K562 (cell line): Measurements from ENCODE around the gene SPAG9. TPM values are rescaled to one million over a fixed set of nuclear protein-coding genes. Genes with fewer than 3 reads are reported as not detected.

Experiments used
- BCOR ChIP-seq: fragments of 450-650 bp; IDR thresholded peaks from 2 replicates; pipeline ENCODE4 v1.6.1; 2016
- CHD1 ChIP-seq: fragments of 200-600 bp; sonication (generic); IDR thresholded peaks from one replicate; pipeline ENCODE4 v1.6.1; 2012; ENCODE audit warnings: mild to moderate bottlenecking, moderate library complexity, low read length, inconsistent platforms
- DACH1 ChIP-seq: fragments of 450-650 bp; IDR thresholded peaks from 2 replicates; pipeline ENCODE4 v1.6.1; 2018; ENCODE audit not compliant: partially characterized antibody
- DPF2 ChIP-seq: fragments of 450-650 bp; IDR thresholded peaks from 2 replicates; pipeline ENCODE4 v1.6.1; 2016
- HES1 ChIP-seq: fragments of 450-650 bp; IDR thresholded peaks from 2 replicates; pipeline ENCODE4 v1.6.1; 2016; ENCODE audit warnings: low read depth, mild to moderate bottlenecking, moderate library complexity
- MAFK ChIP-seq: IDR thresholded peaks from 2 replicates; pipeline ENCODE4 v1.6.1; 2011; ENCODE audit warnings: low read length, improper control_type of control experiment
- MNT ChIP-seq, 2 experiments: fragments of 450-650 bp; conservative IDR thresholded peaks; 2 replicates each; pipeline ENCODE4 v1.6.1; 2017; ENCODE audit warnings: mild to moderate bottlenecking in 2 of 2, moderate library complexity in 2 of 2
- PBX2 ChIP-seq, 2 experiments: IDR thresholded peaks in 1 of 2; conservative IDR thresholded peaks in 1 of 2; 2 replicates each; pipeline ENCODE4 v1.6.1; 2016; ENCODE audit warnings: low read depth in 2 of 2, mild to moderate bottlenecking in 1 of 2, missing compliant biosample characterization in 1 of 2, missing genetic modification characterization in 1 of 2, moderate library complexity in 1 of 2
- PTRF ChIP-seq: fragments of 450-650 bp; IDR thresholded peaks from 2 replicates; pipeline ENCODE4 v1.6.1; 2016; ENCODE audit warnings: mild to moderate bottlenecking, missing genetic modification characterization, missing compliant biosample characterization
- RBM17 ChIP-seq: fragments of 200-400 bp; formaldehyde crosslinking; IDR thresholded peaks from 2 replicates; pipeline ENCODE4 v1.6.1; 2017; ENCODE audit warnings: low read depth, mild to moderate bottlenecking, low read length, borderline replicate concordance
- RREB1 ChIP-seq: fragments of 250-450 bp; sonication (Bioruptor Pico); IDR thresholded peaks from 2 replicates; pipeline ENCODE4 v1.4.0; 2020
- U2AF1 ChIP-seq: fragments of 200-400 bp; formaldehyde crosslinking; optimal IDR thresholded peaks from 2 replicates; pipeline ENCODE3; 2017; ENCODE audit warnings: mild to moderate bottlenecking, low read depth, low read length, moderate library complexity
- ZNF277 ChIP-seq: fragments of 250-450 bp; sonication (Bioruptor Pico); IDR thresholded peaks from 2 replicates; pipeline ENCODE4 v1.8.0; 2022; ENCODE audit warnings: inconsistent platforms, mild to moderate bottlenecking, moderate library complexity, borderline replicate concordance
- ZNF57 ChIP-seq: fragments of 450-650 bp; formaldehyde crosslinking; IDR thresholded peaks from 2 replicates; pipeline ENCODE4 v1.4.0; 2020; ENCODE audit warnings: mild to moderate bottlenecking, moderate library complexity
- polyA plus RNA-seq, 8 experiments: library from polyadenylated mRNA; depleted of rRNA in 4 of 8; stranded (reverse) in 5 of 8; unstranded in 3 of 8; fragments of >200 nt; fragmentation: Nextera tagmentation in 2 of 8; fragmentation: Illumina TruSeq in 1 of 8; extraction: Ambion mirVana in 2 of 8; extraction: Trizol in 1 of 8; gene quantifications; 2 replicates each; pipeline versions ENCODE4 v1.2.1 to v1.2.3, GENCODE V29; 2011 to 2014; ENCODE audit warnings: inconsistent platforms in 1 of 8, missing spikeins in 1 of 8
- total RNA-seq, 7 experiments: library from RNA; depleted of rRNA in 6 of 7; stranded (reverse); fragments of >200 nt in 6 of 7; fragmentation: Illumina TruSeq in 2 of 7; extraction: Trizol in 2 of 7; gene quantifications; 2 replicates each; pipeline versions ENCODE4 v1.2.1 to v1.2.3, GENCODE V29; 2011 to 2021; ENCODE audit warnings: low replicate concordance in 1 of 7

SPAG9 gene
- total and polyA plus RNA-seq, 9 of the 15 experiments (the other 6 are each of a cell fraction or from before 2014, with no cell fraction given), result 12.2 to 99.2 (median 58.2) TPM

- peak; percentile 41 for TF ChIP-seq PBX2 (CRISPR knock-in tag; IDR thresholded peaks at IDR 0.05; ENCODE audit: low read depth)
- 0 out of 2 replicates have a peak, but pooled peaks have one; percentile 17 for TF ChIP-seq PBX2 (tag; conservative IDR thresholded peaks at IDR 0.05; ENCODE audit: low read depth)
- no peak for TF ChIP-seq RBM17
- no peak for TF ChIP-seq DACH1
- TF ChIP-seq MAFK, result no peak
- peak; percentile 46 to 56; a peak in 3 of 4 replicates for TF ChIP-seq MNT (conservative IDR thresholded peaks at IDR 0.05)
- no peak for TF ChIP-seq BCOR
- TF ChIP-seq CHD1, result peak; percentile 90
- no peak for TF ChIP-seq ZNF57
- TF ChIP-seq U2AF1, result peak; percentile 62
- TF ChIP-seq PTRF (tag), result no peak
- 0 out of 2 replicates have a peak, but pooled peaks have one; percentile 36 for TF ChIP-seq RREB1
- peak; percentile 87 for TF ChIP-seq HES1
- no peak; the same call in 1 of the 2 replicates for TF ChIP-seq DPF2
- no peak for TF ChIP-seq ZNF277 (CRISPR knock-in tag)
Measured at GRCh38 chr17:50944054-50944901, 176.4 kb downstream of the SPAG9 start (continued).
